Measurements from ENCODE around the gene LRIG1.

Gene LRIG1

DNA sequence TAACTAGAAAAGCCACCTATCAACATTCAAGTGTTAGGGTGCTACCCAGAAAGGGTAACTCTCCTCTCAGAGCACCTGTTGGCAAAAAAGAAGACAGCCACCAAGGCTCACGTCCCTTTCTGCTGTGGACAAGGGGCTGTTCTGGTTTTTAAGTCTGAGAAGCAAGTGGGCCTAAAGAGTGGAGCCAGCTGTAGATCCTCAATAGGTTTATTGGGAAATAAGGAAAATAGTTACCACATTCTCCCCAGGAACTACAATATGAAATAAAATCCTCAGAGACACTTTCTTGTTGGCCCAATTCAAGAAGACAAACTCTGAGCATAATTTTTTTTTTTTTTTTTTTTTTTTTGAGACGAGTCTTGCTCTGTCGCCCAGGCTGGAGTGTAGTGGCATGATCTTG, 35.8 kb downstream of the LRIG1 start:
- TF ChIP-seq, protein P1, sequence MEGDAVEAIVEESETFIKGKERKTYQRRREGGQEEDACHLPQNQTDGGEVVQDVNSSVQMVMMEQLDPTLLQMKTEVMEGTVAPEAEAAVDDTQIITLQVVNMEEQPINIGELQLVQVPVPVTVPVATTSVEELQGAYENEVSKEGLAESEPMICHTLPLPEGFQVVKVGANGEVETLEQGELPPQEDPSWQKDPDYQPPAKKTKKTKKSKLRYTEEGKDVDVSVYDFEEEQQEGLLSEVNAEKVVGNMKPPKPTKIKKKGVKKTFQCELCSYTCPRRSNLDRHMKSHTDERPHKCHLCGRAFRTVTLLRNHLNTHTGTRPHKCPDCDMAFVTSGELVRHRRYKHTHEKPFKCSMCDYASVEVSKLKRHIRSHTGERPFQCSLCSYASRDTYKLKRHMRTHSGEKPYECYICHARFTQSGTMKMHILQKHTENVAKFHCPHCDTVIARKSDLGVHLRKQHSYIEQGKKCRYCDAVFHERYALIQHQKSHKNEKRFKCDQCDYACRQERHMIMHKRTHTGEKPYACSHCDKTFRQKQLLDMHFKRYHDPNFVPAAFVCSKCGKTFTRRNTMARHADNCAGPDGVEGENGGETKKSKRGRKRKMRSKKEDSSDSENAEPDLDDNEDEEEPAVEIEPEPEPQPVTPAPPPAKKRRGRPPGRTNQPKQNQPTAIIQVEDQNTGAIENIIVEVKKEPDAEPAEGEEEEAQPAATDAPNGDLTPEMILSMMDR (IDR thresholded peaks at IDR 0.05): no peak
- DNase-seq (ENCODE audit: low spot score): no peak
- Histone ChIP-seq H3K27ac (no peak overlapping the region), H3K4me3 (no peak overlapping the region)

DNA sequence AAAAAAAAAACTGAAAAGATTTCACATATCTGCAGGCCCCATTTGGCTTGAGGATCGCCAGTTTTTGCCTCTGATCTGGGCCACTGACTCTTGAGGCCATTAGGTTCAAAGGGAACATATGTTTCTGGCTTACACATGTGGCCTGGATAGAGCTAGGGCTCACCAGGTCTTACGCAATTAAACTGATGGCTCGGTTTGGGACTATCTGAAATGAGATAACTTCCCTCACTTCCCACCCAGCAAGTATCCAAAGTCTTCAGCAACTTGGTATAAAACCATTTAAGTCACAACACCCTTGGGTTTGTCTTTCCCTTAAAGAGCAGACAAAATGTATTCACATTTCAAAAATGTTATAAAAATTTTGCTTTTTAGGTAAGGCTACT, 36.3 kb downstream of the LRIG1 start:
- TF ChIP-seq, protein P1 (IDR thresholded peaks at IDR 0.05): no peak
- no peak for DNase-seq (ENCODE audit: low spot score)
- H3K27ac ChIP-seq: no peak overlapping the region

DNA sequence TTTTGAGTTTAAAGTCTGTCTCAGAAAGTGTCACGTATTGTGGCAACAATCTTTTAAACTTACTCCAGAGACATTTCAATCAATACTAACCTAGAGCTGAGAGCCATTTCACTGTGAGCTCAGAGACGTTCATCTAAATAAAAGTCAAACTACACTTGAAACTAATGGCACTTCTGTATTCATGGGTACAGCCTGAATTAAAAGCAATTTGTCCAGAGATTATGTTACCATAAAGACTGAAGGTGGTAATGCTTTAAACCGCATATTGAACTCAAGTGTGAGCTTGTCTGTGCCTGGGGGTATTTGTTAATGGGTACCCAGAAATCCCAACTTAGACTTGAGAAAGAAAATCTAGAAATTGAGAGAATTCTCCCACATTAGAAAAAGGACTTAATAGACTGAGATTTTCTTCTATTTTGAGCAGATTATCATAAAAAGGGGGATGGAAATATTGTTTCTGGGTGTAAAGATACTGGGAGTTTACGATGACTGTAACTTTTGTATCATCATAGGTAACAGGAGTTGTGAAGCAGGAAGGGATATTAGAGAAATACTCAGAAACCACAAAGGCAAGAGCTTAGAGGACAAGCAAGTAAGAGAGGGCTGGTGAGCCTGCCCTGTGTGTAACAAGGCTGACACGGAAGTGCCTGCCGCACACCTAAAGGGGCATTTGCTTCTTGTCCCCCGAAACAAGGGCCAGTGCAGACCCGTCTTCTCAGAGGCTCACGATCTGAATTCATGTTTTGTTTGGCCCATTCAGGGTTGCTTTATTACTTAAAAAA, 36.9 kb downstream of the LRIG1 start:
- no peak for DNase-seq (ENCODE audit: low spot score)
- TF ChIP-seq, protein P1 (IDR thresholded peaks at IDR 0.05): no peak
- Histone ChIP-seq H3K4me3 (no peak overlapping the region), H3K27ac (peak overlapping the region in 1 of 2 donors; percentile 29)

More for the DNA sequence above, 36.3 kb downstream of the LRIG1 start:
- no peak overlapping the region for H3K4me3 ChIP-seq

DNA sequence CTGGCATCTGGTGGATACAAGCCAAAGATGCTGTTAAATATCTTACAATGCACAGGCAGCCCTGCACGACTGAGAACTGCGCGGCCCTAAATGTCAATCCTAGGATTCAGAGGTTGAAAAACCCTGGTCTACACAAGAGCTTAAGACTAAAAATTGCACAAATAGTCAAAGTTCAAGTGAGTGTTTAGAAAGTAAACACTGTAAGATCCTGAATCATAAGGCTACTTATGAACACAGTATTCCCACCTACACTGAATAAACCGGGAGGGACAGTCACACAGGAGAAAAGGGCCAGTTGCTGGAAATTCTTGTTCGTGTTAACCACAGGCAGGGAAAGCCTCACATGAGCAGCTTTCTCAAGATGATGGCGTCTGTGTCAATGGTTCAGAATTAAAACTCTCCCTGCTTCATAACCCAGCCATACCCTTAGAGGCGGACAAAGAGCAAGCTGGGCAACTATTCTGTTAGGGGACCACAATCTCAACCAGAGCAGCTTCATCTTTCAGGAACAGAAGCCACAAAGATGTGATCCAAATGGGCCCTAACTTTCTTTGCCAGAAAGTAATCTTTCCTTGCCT, 37.7 kb downstream of the LRIG1 start:
- Histone ChIP-seq H3K4me3 (no peak overlapping the region), H3K27ac (peak overlapping the region in 1 of 2 donors; percentile 29)
- no peak for DNase-seq (ENCODE audit: low spot score)
- TF ChIP-seq, protein P1 (IDR thresholded peaks at IDR 0.05): no peak

DNA sequence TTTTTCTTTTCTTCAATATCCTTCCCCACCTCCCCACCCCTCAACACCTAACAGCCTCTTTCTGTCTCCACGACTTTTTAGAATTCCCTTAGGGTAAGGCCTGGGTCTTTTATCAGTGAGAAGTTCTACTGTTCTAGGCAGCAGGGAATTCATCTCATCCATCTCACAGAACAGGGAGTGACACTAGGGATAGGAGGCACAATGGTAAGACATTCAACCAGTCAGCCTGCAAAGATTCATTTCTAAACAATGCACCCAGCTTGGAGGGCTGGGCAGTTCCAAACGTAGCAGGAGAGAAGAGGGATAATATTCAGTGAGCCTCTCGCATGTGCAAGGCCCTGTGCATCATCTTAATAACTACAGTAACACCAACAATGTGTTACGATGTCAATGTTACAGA, 43.6 kb downstream of the LRIG1 start:
- TF ChIP-seq, protein P1 (IDR thresholded peaks at IDR 0.05): no peak
- DNase-seq (ENCODE audit: low spot score): no peak
- peak overlapping the region; percentile 51 to 71 for H3K27ac ChIP-seq
- H3K4me3 ChIP-seq: no peak overlapping the region

DNA sequence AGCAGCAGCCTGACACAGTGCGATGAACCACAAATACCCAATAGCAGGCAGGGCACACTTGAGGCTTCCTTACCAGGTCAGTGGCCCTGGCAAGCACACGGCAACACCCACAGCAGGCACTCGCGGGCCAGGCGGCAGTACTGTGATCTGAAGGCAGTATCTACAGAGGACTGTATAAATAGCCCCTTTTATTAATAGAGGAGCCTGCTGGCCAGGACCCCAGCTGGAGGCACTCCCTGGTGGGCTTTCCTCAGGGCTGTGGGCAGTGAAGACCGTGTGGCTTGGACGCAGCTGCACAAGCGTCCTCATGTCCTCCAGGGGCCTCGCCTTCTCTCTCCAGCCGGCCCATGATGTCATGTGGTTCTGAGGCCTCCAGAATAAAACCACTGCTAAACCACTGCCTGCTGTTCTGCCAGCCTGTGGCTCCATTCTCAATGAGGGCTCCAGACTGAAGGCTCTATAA, 44.1 kb downstream of the LRIG1 start:
- no peak for DNase-seq (ENCODE audit: low spot score)
- H3K27ac ChIP-seq: peak overlapping the region; percentile 51 to 71
- no peak overlapping the region for H3K4me3 ChIP-seq
- TF ChIP-seq, protein P1 (IDR thresholded peaks at IDR 0.05): no peak

DNA sequence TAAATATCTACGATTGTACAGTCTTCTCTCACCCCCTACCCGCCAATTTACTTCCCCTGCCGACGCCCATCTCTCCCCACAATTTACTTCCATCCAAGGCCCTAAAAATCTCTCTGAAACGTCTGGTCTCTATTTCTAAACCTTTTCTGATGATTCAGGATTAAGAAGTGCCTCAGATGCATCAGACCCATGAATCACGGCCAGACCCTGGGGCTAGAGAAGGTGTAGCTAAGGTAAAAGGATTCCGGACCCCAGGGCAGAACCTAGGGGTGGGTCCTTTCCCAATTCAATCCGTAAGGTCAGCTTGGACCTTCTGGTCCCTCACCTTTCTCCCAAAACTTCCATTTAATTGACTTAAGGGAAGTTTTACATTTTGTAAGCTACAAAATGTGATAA, 46.4 kb downstream of the LRIG1 start:
- DNase-seq (ENCODE audit: low spot score): no peak
- no peak overlapping the region for H3K4me3 ChIP-seq
- peak overlapping the region; percentile 82 to 86 for H3K27ac ChIP-seq
- TF ChIP-seq, protein P1 (IDR thresholded peaks at IDR 0.05): no peak

All from coronary artery (tissue), 2 donors.